Esophagus muscularis mucosa (tissue), 3 donors: ENCODE measurements around the gene RUVBL2.

ENCODE experiments used
- CTCF ChIP-seq, 3 experiments: fragments of 200-600 bp in 2 of 3; fragments of 450-650 bp in 1 of 3; sonication (generic) in 2 of 3; IDR thresholded peaks; one replicate each; pipeline ENCODE4 v1.5.1; 2017 to 2019; ENCODE audit warnings: antibody characterized with exemption in 3 of 3, mild to moderate bottlenecking in 2 of 3, moderate library complexity in 1 of 3
- POLR2AphosphoS5 ChIP-seq, 2 donors: sonication (generic); formaldehyde crosslinking; IDR thresholded peaks; one replicate each; pipeline ENCODE4 v1.6.1; 2017; ENCODE audit warnings: antibody characterized with exemption in 2 of 2

DNA sequence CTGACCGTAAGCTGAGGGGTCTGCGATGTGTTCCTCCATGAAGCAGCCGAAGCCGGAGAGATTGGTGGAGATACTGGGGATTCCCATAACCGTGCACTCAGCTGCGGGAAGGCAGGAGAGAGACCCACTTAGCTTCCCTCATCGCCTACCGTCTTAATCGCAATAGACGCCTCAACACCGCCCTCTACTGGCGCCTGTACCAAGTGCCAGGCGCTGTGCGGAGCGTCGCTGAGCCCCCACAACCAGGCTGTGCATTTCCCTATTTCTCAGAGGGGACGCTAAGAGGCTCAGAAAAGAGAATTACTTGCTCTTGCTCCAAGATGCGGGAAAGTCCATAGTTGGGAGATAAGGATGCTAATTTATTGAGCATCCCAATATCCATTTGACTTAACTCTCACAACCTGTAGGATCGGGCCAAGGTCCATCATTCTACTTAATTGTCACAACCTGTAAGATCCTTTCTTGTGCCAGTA, 22.7 kb upstream of the RUVBL2 start:
- TF ChIP-seq POLR2AphosphoS5 (IDR thresholded peaks at IDR 0.05) = peak; percentile 59 to 64
- TF ChIP-seq CTCF (IDR thresholded peaks at IDR 0.05) = peak; percentile 85 to 99 (median 95)
